SK-N-SH treated with all-trans-retinoic acid at 6 μM for 48 hours (cell line): ENCODE results near the gene TMOD2.

Source experiments
- TOX ChIP-seq: fragments of 250-450 bp; sonication (Bioruptor Pico); IDR thresholded peaks from 2 replicates; pipeline ENCODE4 v1.8.0; 2021; ENCODE audit warnings: mild to moderate bottlenecking, moderate library complexity, borderline replicate concordance
- TF ChIP-seq, protein P1 (sequence below): fragments of 250-450 bp; sonication (Bioruptor Pico); IDR thresholded peaks from 2 replicates; pipeline ENCODE4 v1.8.0; 2020; ENCODE audit warnings: mild to moderate bottlenecking, moderate library complexity, borderline replicate concordance

DNA sequence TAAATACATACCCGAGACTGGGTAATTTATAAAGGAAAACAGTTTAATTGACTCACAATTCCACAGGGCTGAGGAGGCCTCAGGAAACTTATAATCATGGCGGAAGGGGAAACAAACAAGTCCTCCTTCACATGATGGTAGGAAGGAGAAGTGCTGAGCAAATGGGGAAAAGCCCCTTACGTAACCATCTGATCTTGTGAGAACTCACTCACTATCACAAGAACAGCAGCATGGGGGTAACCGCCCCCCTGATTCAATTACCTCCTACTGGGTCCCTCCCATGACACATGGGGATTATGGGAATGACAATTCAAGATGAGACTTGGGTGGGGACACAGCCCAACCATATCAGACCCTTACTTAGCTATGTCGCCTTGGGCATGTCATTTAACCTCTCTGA is 42.4 kb upstream of the TMOD2 start:
- TF ChIP-seq, protein P1, sequence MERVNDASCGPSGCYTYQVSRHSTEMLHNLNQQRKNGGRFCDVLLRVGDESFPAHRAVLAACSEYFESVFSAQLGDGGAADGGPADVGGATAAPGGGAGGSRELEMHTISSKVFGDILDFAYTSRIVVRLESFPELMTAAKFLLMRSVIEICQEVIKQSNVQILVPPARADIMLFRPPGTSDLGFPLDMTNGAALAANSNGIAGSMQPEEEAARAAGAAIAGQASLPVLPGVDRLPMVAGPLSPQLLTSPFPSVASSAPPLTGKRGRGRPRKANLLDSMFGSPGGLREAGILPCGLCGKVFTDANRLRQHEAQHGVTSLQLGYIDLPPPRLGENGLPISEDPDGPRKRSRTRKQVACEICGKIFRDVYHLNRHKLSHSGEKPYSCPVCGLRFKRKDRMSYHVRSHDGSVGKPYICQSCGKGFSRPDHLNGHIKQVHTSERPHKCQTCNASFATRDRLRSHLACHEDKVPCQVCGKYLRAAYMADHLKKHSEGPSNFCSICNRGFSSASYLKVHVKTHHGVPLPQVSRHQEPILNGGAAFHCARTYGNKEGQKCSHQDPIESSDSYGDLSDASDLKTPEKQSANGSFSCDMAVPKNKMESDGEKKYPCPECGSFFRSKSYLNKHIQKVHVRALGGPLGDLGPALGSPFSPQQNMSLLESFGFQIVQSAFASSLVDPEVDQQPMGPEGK = no peak
- TF ChIP-seq TOX (CRISPR knock-in tag) = no peak
